ENCODE measurements around the gene HSPBP1.
"Not testable (repeated sequence)": the region's sequence is repeated elsewhere in the genome, so short reads cannot be mapped to it uniquely, and the experiment has no call there.

HSPBP1 gene

DNA sequence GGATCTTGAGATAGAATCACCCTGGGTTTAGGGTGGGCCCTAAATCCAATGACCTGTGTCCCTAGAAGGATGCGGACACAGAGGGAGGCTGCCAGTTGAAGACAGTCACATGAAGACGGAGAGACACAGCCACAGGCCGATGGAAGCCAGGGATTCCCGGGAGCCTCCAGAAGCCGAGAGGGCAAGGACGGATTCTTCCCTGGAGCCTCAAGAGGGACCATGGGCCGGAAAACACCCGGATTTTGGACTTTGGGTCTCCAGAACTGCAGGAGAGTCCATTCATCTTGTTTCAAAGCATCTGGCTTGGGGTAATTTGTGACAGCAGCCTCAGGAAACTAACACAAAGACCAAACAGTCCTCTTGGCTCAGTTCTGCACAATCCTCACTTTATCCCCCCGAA, 53.6 kb downstream of the HSPBP1 start:
- no peak for DNase-seq (ENCODE audit: low read depth)
- TF ChIP-seq, protein P1, sequence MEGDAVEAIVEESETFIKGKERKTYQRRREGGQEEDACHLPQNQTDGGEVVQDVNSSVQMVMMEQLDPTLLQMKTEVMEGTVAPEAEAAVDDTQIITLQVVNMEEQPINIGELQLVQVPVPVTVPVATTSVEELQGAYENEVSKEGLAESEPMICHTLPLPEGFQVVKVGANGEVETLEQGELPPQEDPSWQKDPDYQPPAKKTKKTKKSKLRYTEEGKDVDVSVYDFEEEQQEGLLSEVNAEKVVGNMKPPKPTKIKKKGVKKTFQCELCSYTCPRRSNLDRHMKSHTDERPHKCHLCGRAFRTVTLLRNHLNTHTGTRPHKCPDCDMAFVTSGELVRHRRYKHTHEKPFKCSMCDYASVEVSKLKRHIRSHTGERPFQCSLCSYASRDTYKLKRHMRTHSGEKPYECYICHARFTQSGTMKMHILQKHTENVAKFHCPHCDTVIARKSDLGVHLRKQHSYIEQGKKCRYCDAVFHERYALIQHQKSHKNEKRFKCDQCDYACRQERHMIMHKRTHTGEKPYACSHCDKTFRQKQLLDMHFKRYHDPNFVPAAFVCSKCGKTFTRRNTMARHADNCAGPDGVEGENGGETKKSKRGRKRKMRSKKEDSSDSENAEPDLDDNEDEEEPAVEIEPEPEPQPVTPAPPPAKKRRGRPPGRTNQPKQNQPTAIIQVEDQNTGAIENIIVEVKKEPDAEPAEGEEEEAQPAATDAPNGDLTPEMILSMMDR (IDR thresholded peaks at IDR 0.05; ENCODE audit: low read length, missing control alignments): no peak
- no peak overlapping the region for H3K4me3 ChIP-seq (replicated peaks; ENCODE audit: low read depth, low read length)

DNA sequence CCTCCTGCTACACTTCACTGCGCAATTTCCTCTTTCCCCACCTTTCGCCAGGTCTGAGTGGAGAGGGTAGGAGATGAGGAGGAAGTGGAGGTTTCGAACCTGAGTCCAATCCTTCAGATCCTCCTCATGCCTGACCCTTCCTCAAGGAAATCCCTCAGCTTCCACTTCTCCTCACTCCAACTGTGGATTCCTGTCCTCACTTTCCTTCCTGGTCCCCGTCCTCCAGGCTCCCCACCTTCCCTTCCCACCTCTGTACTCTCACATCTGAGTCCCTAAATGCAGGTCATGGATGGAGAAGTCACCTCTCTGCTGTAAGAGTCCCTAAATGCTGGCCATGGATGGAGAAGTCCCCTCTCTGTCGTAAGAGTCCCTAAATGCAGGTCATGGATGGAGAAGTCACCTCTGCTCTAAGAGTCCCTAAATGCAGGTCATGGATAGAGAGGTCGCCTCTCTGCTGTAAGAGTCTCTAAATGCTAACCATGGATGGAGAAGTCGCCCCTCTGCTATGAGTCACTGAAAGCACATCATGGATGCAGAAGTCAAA, 54.4 kb downstream of the HSPBP1 start:
- DNase-seq (ENCODE audit: low read depth): no peak
- TF ChIP-seq, protein P1 (IDR thresholded peaks at IDR 0.05; ENCODE audit: low read length, missing control alignments): no peak
- H3K4me3 ChIP-seq (replicated peaks; ENCODE audit: low read depth, low read length): no peak overlapping the region

DNA sequence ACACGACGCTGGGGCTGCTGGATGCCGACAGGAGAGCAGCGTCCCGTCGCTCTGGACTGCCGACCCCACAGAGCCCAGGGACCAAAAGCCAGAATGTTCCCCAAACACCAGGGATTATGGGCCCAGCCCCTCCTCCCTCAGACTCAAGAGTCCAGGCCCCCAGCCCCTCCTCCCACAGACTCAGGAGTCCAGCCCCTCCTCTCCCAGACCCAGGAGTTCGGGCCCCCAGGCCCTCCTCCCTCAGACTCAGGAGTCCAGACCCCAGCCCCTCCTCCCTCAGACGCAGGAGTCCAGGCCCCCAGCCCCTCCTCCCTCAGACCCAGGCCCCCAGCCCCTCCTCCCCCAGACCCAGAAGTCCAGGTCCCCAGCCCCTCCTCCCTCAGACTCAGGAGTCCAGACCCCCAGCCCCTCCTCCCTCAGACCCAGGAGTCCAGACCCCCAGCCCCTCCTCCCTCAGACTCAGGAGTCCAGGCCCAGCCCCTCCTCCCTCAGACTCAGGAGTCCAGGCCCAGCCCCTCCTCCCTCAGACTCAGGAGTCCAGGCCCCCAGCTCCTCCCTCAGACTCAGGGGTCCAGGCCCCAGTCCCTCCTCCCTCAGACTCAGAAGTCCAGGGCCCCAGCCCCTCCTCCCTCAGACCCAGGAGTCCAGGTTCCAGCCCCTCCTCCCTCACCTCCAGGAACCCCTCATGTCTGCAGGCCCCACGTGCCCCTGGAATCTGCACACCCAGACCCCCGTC, 55.1 kb downstream of the HSPBP1 start:
- H3K4me3 ChIP-seq (replicated peaks; ENCODE audit: low read depth, low read length); DNase-seq (ENCODE audit: low read depth): not testable (repeated sequence)

DNA sequence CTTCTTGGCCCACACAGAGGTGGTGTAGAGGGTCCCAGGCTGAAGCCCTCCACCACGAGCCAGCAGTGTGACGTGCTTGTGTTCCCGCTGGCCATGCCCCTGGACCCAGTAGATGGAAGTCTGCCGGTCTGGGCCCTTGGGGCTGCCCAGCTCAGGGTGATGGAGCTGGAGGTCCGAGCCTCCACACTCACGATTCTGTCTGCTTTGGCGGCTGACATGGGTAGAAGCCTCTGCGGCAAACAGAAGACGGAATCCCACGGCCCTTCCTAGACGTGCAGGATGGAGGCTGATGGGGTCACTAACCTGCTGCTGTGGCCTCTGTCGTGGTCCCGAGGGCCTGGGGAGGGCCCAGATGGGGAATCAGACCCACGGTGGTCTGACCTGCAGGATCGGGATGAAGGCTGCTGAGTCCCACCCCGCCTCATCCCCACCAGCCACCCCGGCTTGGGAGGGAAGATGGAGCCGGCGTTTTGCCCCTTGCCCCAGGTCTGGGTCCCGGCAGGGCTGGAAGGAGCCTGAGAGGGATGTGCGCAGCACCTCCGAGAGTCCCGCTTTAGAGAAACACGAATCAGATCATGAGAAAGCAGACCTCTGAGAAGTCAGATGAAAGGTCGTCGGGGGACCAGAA, 55.8 kb downstream of the HSPBP1 start:
- no peak overlapping the region for H3K4me3 ChIP-seq (replicated peaks; ENCODE audit: low read depth, low read length)
- TF ChIP-seq, protein P1 (IDR thresholded peaks at IDR 0.05; ENCODE audit: low read length, missing control alignments): no peak
- no peak for DNase-seq (ENCODE audit: low read depth)

DNA sequence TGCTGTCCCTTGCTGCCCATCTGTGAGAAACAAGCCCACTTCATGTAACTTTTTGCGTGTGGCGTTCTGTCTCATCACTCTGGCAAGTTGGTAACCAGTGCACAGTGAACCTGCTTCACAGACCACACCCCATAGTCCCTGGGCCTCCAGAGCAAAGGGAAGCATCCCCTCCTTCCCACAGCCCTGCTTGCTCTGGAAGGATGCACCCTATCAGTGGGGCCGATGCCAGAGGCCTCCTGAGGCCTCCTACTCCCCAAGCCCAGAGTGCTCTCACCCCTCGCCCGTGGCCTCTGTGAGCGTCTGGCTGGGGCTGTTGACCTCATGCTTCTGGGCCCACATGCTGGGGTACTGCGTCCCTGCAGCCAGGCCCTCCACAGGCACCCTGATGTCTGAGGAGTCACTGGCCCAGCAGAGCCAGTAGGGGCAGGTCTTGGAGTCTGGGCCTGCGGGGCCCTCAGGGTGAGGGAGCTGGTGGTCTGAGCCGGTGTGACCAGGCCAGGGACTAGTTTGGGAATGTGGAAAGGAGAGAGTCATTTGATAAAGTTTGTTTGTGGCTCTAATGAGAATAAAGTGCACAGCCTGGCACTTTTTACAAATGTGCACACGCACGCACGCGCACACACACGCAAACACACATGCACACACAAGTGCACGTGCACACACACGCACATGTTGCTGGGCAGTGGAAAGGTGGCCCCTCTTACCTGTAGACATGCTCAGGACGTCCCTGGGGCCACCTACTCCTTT, 56.4 kb downstream of the HSPBP1 start:
- no peak overlapping the region for H3K4me3 ChIP-seq (replicated peaks; ENCODE audit: low read depth, low read length)
- TF ChIP-seq, protein P1 (IDR thresholded peaks at IDR 0.05; ENCODE audit: low read length, missing control alignments): no peak
- DNase-seq (ENCODE audit: low read depth): no peak

DNA sequence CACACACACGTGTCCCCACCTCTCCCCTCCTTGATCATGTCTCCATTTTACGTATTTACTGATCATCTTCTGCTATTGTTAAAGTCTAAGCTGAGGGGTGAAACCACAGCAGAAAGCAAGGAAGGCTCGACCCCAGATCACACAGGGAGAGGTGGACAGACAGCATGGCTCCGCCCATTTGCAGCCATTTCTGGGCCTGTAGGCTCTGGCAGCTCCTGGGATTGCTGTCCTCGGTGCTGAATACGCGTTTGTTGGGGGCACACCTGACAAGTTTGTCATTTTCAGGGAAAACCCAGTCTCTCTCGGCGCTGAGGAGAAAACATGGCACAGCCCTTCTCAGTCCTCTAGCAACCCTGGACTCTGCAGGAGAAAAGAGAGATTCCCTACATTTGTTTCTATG, 59.4 kb downstream of the HSPBP1 start:
- no peak for DNase-seq (ENCODE audit: low read depth)
- TF ChIP-seq, protein P1 (IDR thresholded peaks at IDR 0.05; ENCODE audit: low read length, missing control alignments): no peak
- no peak overlapping the region for H3K4me3 ChIP-seq (replicated peaks; ENCODE audit: low read depth, low read length)

All from fibroblast of pulmonary artery (primary cell).